IgD-negative memory B cell (primary cell): ENCODE data around the gene CYS1. TPM values are rescaled to one million over a fixed set of nuclear protein-coding genes. Genes with fewer than 3 reads are reported as not detected.
"Not testable (repeated sequence)": the region's sequence is repeated elsewhere in the genome, so short reads cannot be mapped to it uniquely, and the experiment has no call there.

Source experiments
- H3K27ac Mint-ChIP-seq, 3 donors: one replicate each; pipeline ENCODE4 v1.8.0; 2020 to 2022; ENCODE audit warnings: mild to moderate bottlenecking in 3 of 3, mixed read lengths in 3 of 3, moderate library complexity in 1 of 3
- H3K27me3 Mint-ChIP-seq: one replicate; pipeline ENCODE4 v1.8.0; 2021; ENCODE audit warnings: mixed read lengths
- H3K36me3 Mint-ChIP-seq: one replicate; pipeline ENCODE4 v1.8.0; 2020; ENCODE audit warnings: mild to moderate bottlenecking, mixed read lengths
- H3K4me1 Mint-ChIP-seq, 3 donors: one replicate each; pipeline ENCODE4 v1.8.0; 2020 to 2022; ENCODE audit warnings: mixed read lengths in 3 of 3, mild to moderate bottlenecking in 1 of 3
- H3K4me3 Mint-ChIP-seq, 4 donors: one replicate each; pipeline ENCODE4 v1.8.0; 2020 to 2022; ENCODE audit warnings: mild to moderate bottlenecking in 4 of 4, mixed read lengths in 4 of 4, moderate library complexity in 3 of 4
- H3K9me3 Mint-ChIP-seq, 3 donors: one replicate each; pipeline ENCODE4 v1.8.0; 2020 to 2021; ENCODE audit warnings: mixed read lengths in 3 of 3, mild to moderate bottlenecking in 1 of 3
- polyA plus RNA-seq: library from polyadenylated mRNA; unstranded; fragments of 300-500 nt; fragmentation: Illumina TruSeq; gene quantifications from one replicate; pipeline ENCODE4 v1.2.3, GENCODE V29; 2021

Gene CYS1
- polyA plus RNA-seq, 1 donor from 2014 or later: not detected

- H3K27ac Mint-ChIP-seq: peak overlapping the region; percentile 19 to 95 (median 46)
Observed at GRCh38 chr2:10039658-10040410, 40.4 kb downstream of the CYS1 start.

GRCh38 chr2:10038716-10039115, 41.5 kb downstream of the CYS1 start:
- Mint-ChIP-seq H3K27ac (peak overlapping the region in 2 of 3 donors; percentile 82 to 95), H3K4me1 (peaks cover 23 to 34% (median 27%) of the 10 kb centered on the region in 3 donors), H3K9me3 (no peaks in the 10 kb centered on the region)

More at GRCh38 chr2:10039658-10040410, 40.4 kb downstream of the CYS1 start:
- Mint-ChIP-seq H3K27me3 (no peaks in the 10 kb centered on the region), H3K36me3 (no peaks in the 10 kb centered on the region), H3K4me1 (peaks cover 17 to 32% (median 25%) of the 10 kb centered on the region in 3 donors), H3K9me3 (no peaks in the 10 kb centered on the region), H3K4me3 (peak overlapping the region in 3 of 4 donors; percentile 9 to 95 (median 19))

GRCh38 chr2:10038123-10038522, 42.1 kb downstream of the CYS1 start:
- H3K27ac Mint-ChIP-seq: peak overlapping the region in 2 of 3 donors; percentile 72 to 82
- H3K36me3 Mint-ChIP-seq: peaks cover 1% of the 10 kb centered on the region
- H3K4me1 Mint-ChIP-seq: peaks cover 23 to 34% (median 27%) of the 10 kb centered on the region in 3 donors
- H3K4me3 Mint-ChIP-seq: peak overlapping the region in 1 of 4 donors; percentile 40
- no peaks in the 10 kb centered on the region for H3K9me3 Mint-ChIP-seq
- H3K27me3 Mint-ChIP-seq: no peaks in the 10 kb centered on the region

More at GRCh38 chr2:10038716-10039115, 41.5 kb downstream of the CYS1 start:
- Mint-ChIP-seq H3K4me3 (peak overlapping the region in 1 of 4 donors; percentile 68), H3K36me3 (peaks cover 1% of the 10 kb centered on the region), H3K27me3 (no peaks in the 10 kb centered on the region)

- H3K9me3 Mint-ChIP-seq: no peaks in the 10 kb centered on the region
- no peaks in the 10 kb centered on the region for H3K27me3 Mint-ChIP-seq
- peaks cover 27 to 29% (median 29%) of the 10 kb centered on the region in 3 donors for H3K4me1 Mint-ChIP-seq
- H3K27ac Mint-ChIP-seq: peak overlapping the region in 1 of 3 donors; percentile 60
- peak overlapping the region in 1 of 4 donors; percentile 29 for H3K4me3 Mint-ChIP-seq
- peaks cover 1% of the 10 kb centered on the region for H3K36me3 Mint-ChIP-seq
Observed at GRCh38 chr2:10036095-10036884, 43.9 kb downstream of the CYS1 start.

- Mint-ChIP-seq H3K4me3 (peak overlapping the region in 1 of 4 donors; percentile 9), H3K27ac (peak overlapping the region in 1 of 3 donors; percentile 60)
Observed at GRCh38 chr2:10035633-10036032, 44.6 kb downstream of the CYS1 start.

GRCh38 chr2:10035053-10035422, 45.2 kb downstream of the CYS1 start:
- Mint-ChIP-seq H3K27me3 (peaks cover under 1% of the 10 kb centered on the region), H3K36me3 (peaks cover 1% of the 10 kb centered on the region), H3K4me1 (peaks cover 27 to 30% (median 30%) of the 10 kb centered on the region in 3 donors), H3K4me3 (peak overlapping the region in 2 of 4 donors; percentile 39 to 65), H3K9me3 (no peaks in the 10 kb centered on the region), H3K27ac (peak overlapping the region in 2 of 3 donors; percentile 61 to 84)

More at GRCh38 chr2:10035633-10036032, 44.6 kb downstream of the CYS1 start:
- Mint-ChIP-seq H3K9me3 (no peaks in the 10 kb centered on the region), H3K27me3 (no peaks in the 10 kb centered on the region), H3K36me3 (peaks cover 1% of the 10 kb centered on the region), H3K4me1 (peaks cover 25 to 28% (median 27%) of the 10 kb centered on the region in 3 donors)

- Mint-ChIP-seq H3K27ac (peak overlapping the region in 2 of 3 donors; percentile 61 to 84), H3K9me3 (no peaks in the 10 kb centered on the region), H3K4me1 (peaks cover 33 to 34% (median 34%) of the 10 kb centered on the region in 3 donors), H3K4me3 (peak overlapping the region in 2 of 4 donors; percentile 18 to 39), H3K27me3 (peaks cover 3% of the 10 kb centered on the region), H3K36me3 (peaks cover 1% of the 10 kb centered on the region)
Observed at GRCh38 chr2:10034333-10035052, 45.7 kb downstream of the CYS1 start.

- peaks cover 3% of the 10 kb centered on the region for H3K27me3 Mint-ChIP-seq
- peaks cover 1% of the 10 kb centered on the region for H3K36me3 Mint-ChIP-seq
- H3K4me1 Mint-ChIP-seq: peaks cover 33 to 38% (median 34%) of the 10 kb centered on the region in 3 donors
- H3K4me3 Mint-ChIP-seq: peak overlapping the region in 1 of 4 donors; percentile 49
- H3K9me3 Mint-ChIP-seq: no peaks in the 10 kb centered on the region
- H3K27ac Mint-ChIP-seq: no peak overlapping the region
Observed at GRCh38 chr2:10033251-10034006, 46.8 kb downstream of the CYS1 start.

GRCh38 chr2:10032746-10033105, 47.5 kb downstream of the CYS1 start:
- H3K36me3 Mint-ChIP-seq: peaks cover 1% of the 10 kb centered on the region
- peak overlapping the region in 1 of 4 donors; percentile 81 for H3K4me3 Mint-ChIP-seq
- peaks cover 33 to 43% (median 34%) of the 10 kb centered on the region in 3 donors for H3K4me1 Mint-ChIP-seq
- H3K27me3 Mint-ChIP-seq: peaks cover 3% of the 10 kb centered on the region
- H3K9me3 Mint-ChIP-seq: no peaks in the 10 kb centered on the region
- peak overlapping the region in 1 of 3 donors; percentile 48 for H3K27ac Mint-ChIP-seq

GRCh38 chr2:10031886-10032745, 48.1 kb downstream of the CYS1 start:
- Mint-ChIP-seq H3K9me3 (no peaks in the 10 kb centered on the region), H3K36me3 (peaks cover 1% of the 10 kb centered on the region), H3K4me3 (peak overlapping the region; percentile 39 to 84 (median 77))

GRCh38 chr2:10030798-10031197, 49.4 kb downstream of the CYS1 start:
- H3K4me3 Mint-ChIP-seq: peak overlapping the region in 3 of 4 donors; percentile 39 to 84 (median 82)
- peak overlapping the region; percentile 28 to 94 (median 63) for H3K27ac Mint-ChIP-seq
- peaks cover 32 to 43% (median 33%) of the 10 kb centered on the region in 3 donors for H3K4me1 Mint-ChIP-seq
- not testable (repeated sequence) for H3K27me3 Mint-ChIP-seq, H3K9me3 Mint-ChIP-seq, H3K36me3 Mint-ChIP-seq

More at GRCh38 chr2:10031886-10032745, 48.1 kb downstream of the CYS1 start:
- H3K27ac Mint-ChIP-seq: peak overlapping the region in 1 of 3 donors; percentile 48
- H3K4me1 Mint-ChIP-seq: peaks cover 33 to 43% (median 34%) of the 10 kb centered on the region in 3 donors
- peaks cover 3% of the 10 kb centered on the region for H3K27me3 Mint-ChIP-seq

GRCh38 chr2:10030311-10030736, 49.9 kb downstream of the CYS1 start:
- H3K4me1 Mint-ChIP-seq: peaks cover 28 to 38% (median 34%) of the 10 kb centered on the region in 3 donors
- peaks cover 3% of the 10 kb centered on the region for H3K27me3 Mint-ChIP-seq
- peak overlapping the region; percentile 93 to 96 (median 94) for H3K27ac Mint-ChIP-seq
- H3K36me3 Mint-ChIP-seq: peaks cover 1% of the 10 kb centered on the region
- H3K9me3 Mint-ChIP-seq: no peaks in the 10 kb centered on the region
- peak overlapping the region; percentile 84 to 95 (median 92) for H3K4me3 Mint-ChIP-seq

GRCh38 chr2:10029875-10030223, 50.4 kb downstream of the CYS1 start:
- peaks cover 3% of the 10 kb centered on the region for H3K27me3 Mint-ChIP-seq
- peak overlapping the region; percentile 93 to 96 (median 94) for H3K27ac Mint-ChIP-seq
- H3K4me1 Mint-ChIP-seq: peaks cover 26 to 35% (median 32%) of the 10 kb centered on the region in 3 donors
- peaks cover 1% of the 10 kb centered on the region for H3K36me3 Mint-ChIP-seq
- no peaks in the 10 kb centered on the region for H3K9me3 Mint-ChIP-seq
- peak overlapping the region; percentile 84 to 95 (median 92) for H3K4me3 Mint-ChIP-seq
